Gastrocnemius medialis (tissue), 4 donors: Measurements from ENCODE around the gene POLR3K.

Experiments
- POLR2A ChIP-seq, 2 donors: fragments of 450-650 bp; IDR thresholded peaks; one replicate each; pipeline ENCODE4 v1.6.1; 2017; ENCODE audit warnings: antibody characterized with exemption in 2 of 2, mild to moderate bottlenecking in 2 of 2, moderate library complexity in 2 of 2
- TF ChIP-seq, protein P1 (sequence below), 5 experiments: fragments of 450-650 bp in 3 of 5; fragments of 200-600 bp in 2 of 5; sonication (generic) in 2 of 5; IDR thresholded peaks in 4 of 5; conservative IDR thresholded peaks in 1 of 5; 1 replicate in 4 of 5; 2 replicates in 1 of 5; pipeline ENCODE4 v1.5.1; 2016 to 2019; ENCODE audit warnings: antibody characterized with exemption in 5 of 5, mild to moderate bottlenecking in 3 of 5, moderate library complexity in 3 of 5

DNA sequence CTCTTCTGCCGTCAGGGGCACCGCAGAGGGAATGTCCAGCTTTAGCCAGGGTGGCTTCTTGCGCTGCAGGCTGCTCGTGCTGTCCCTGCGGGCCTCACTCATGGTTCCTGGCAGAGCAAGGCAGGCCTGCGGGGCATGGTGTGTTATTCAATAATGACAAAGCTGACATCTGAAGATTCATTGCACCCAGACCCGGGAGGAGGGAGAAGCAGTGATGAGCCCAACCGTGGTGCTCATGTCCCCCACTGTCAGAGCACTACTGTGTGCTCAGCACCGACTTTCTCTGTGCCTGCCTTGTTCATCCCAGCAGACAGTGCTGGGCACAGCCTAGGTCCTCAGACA, 11.5 kb upstream of the POLR3K start:
- TF ChIP-seq, protein P1, sequence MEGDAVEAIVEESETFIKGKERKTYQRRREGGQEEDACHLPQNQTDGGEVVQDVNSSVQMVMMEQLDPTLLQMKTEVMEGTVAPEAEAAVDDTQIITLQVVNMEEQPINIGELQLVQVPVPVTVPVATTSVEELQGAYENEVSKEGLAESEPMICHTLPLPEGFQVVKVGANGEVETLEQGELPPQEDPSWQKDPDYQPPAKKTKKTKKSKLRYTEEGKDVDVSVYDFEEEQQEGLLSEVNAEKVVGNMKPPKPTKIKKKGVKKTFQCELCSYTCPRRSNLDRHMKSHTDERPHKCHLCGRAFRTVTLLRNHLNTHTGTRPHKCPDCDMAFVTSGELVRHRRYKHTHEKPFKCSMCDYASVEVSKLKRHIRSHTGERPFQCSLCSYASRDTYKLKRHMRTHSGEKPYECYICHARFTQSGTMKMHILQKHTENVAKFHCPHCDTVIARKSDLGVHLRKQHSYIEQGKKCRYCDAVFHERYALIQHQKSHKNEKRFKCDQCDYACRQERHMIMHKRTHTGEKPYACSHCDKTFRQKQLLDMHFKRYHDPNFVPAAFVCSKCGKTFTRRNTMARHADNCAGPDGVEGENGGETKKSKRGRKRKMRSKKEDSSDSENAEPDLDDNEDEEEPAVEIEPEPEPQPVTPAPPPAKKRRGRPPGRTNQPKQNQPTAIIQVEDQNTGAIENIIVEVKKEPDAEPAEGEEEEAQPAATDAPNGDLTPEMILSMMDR (IDR thresholded peaks at IDR 0.05 in 4 of 5, conservative IDR thresholded peaks at IDR 0.05 in 1 of 5): no peak
- TF ChIP-seq POLR2A (IDR thresholded peaks at IDR 0.05): no peak
